Activated naive CD4-positive, alpha-beta T cell (primary cell): ENCODE data around the gene RBFOX2.
"Not testable (repeated sequence)": the region's sequence is repeated elsewhere in the genome, so short reads cannot be mapped to it uniquely, and the experiment has no call there.

Experiments
- DNase-seq, 4 experiments: peaks; one replicate each; lab custom pipeline; 2025; lab: John Stamatoyannopoulos, UW

Gene RBFOX2

GRCh38 chr22:36008565-36008964 is 20.1 kb downstream of the RBFOX2 start:
- DNase-seq = no peak

GRCh38 chr22:36008131-36008530 is 20.5 kb downstream of the RBFOX2 start:
- DNase-seq = no peak

DNA sequence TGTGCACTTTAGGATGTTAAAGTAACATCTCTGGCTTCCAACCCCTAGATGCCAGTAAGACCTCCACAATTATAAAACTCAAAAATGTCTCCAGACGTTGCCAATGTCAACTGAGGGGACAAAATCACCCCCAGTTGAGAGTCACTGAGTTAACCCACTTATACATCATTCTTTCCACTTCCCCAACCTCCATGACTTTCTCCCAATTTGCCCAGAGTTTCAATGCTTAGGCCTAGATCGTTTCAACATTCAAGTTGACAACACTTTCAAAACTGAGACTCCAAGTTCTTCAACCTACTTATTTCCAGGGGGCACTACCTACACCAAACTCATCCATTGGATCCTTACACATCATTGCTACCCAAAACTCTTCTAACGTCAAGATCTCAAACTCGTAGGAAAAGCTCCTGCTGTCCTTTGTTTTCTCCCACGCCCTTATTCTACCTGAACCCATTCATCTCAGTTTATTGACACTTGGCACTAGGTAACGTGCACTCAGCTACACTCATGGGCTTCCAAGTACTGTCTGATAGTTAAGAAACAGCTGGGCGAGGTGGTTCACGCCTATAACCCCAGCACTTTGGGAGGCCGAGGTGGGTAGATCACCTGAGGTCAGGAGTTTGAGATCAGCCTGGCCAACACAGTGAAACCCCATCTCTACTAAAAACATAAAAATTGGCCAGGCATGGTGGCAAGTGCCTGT is 24.5 kb downstream of the RBFOX2 start:
- DNase-seq = no peak

DNA sequence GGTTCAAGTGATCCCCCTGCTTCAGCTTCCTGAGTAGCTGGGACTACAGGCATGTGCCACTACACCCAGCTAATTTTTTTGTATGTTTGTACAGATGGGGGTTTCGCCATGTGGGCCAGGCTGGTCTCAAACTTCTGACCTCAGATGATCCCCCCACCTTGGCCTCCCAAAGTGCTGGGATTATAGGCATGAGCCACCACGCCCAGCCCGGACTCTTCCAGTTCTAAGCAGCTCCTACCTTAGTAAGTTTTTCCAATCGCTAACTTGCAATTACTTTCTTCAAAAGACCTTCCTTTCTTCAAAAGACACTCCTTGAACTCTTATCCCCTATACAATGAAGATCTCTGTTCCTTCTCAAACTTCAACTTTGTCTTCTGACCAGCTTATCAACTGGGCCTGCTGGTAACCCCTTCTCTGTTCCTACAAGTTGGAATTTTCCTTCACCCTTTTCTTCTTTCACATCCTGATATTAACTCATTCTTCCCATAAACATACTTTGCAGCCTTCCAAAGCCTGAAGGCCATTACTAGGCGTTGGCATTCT is 25.8 kb downstream of the RBFOX2 start:
- DNase-seq = no peak

DNA sequence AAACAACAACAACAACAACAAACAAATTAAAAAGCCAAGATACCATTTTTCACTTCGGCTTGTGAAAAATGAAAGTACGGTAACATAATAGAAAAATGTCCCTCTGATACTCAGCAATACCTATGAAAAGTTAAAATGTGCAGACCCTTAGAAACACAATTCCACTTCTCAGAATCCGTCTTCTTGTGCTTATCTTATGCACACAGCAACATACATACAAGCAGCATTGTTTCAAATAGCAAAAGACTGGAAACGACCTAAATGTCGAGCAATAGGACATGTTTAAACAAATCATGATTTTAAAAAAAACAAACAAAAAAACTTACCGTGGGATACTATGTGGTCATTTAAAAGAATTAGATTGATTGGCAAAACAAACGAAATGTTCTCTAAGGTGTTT is 26.5 kb downstream of the RBFOX2 start:
- DNase-seq = no peak

GRCh38 chr22:35998748-35999147 is 29.9 kb downstream of the RBFOX2 start:
- no peak for DNase-seq

DNA sequence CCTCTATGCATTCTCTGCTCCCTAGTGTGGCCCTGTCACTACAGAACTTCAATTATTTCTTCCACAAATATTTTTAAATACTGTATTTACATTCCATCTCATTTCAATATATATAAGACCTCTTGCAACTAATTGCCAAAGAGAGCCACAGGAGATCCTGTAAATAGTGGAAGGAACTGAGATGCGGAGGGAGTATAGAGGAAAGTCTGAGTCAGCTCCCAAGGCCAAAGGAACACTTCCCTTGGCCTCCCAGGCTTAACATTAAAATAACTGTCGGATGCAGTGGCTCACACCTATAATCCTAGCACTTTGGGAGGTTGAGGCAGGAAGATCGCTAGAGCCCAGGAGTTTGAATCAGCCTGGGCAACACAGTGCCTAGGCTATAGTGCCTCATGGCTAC is 31.2 kb downstream of the RBFOX2 start:
- DNase-seq = no peak

DNA sequence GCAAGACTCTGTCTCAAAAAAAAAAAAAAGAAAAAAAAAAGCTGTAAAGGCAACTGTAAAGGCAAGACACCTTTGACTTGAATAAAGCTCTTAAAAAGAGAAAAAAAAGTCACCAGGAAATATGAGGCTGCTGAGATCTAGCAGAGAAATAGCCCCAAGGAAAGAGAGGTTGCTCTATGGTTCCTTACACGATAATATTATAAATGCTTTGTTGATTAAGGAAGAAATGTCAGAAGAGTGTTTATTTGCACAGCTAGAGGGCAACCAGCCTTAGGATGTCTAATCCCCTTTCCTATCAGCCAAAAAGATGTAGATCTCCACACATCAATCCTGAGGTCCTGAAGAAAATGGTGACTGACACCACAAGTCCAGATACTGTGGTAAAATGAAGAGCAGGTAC is 32.0 kb downstream of the RBFOX2 start:
- no peak for DNase-seq

DNA sequence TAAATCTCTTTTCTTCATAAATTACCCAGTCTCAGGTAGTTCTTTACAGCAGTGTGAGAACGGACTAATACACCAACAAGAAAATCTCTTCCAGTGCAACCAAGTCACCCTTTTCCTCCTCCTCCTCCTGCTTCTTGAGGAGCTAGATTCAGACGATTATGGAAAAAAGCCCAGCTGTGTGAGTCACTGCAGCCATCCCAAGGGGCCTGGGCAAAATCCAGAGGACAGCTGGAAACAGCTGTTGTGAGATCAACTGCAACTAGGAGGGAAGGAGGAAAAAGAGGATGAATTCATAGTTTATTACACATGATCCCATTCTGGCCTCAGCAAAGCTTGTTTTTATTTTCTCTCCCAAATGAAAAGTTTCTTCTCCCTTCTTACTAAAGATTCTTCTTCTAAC is 32.9 kb downstream of the RBFOX2 start:
- no peak for DNase-seq

- DNase-seq = no peak
These were observed 33.3 kb downstream of the RBFOX2 start for GRCh38 chr22:35995348-35995747.

GRCh38 chr22:35993727-35994126 is 34.9 kb downstream of the RBFOX2 start:
- not testable (repeated sequence) for DNase-seq

DNA sequence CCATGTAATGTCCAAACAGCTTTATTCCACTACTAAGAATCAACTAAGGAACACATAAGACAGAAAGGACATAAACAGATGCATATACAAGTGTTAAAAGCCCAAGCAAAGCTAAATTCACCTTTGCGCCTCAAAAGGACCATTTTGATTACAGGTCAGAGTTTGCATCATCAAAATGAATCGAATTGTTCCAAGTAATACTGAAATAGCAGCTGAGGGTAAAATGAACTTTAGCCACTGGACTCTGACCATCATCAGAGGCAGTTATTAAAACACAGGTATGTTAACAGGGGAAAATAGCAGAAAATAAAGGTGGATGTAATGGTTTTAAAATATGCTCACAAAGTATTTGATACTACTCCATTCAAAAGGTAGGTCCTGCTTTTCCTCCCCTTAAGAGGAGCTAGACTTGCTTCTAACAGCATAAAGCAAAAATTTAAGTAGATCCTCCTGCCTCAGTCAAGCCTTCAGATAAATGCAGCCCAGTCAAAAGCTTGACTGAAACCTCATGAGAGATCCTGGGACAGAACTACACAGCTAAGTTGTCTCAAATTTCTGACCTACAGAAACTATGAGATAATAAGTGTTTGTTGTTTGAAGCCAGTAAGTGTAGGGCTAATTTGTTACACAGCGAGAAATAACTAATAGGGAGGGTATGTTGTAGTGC is 35.4 kb downstream of the RBFOX2 start:
- DNase-seq = no peak

GRCh38 chr22:35991168-35991567 is 37.5 kb downstream of the RBFOX2 start:
- DNase-seq = no peak

DNA sequence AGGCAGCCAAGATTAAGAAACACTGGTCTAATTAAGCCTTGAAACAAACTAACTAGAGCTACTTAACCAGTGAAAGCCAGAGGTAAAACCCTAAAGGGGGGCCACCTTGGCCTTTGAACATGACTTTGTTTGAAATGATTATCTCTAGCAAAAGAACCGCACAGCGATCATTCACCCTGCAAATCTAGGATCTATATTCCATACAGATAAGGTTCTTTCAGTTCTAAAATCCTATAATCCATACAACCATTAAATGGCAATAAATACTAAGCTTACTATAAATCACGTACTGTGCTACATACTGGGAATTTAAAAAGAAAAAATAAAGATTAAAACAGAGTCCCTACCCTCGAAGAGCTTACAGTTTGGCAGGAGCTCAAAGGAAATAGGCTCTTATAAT is 40.6 kb downstream of the RBFOX2 start:
- no peak for DNase-seq

DNA sequence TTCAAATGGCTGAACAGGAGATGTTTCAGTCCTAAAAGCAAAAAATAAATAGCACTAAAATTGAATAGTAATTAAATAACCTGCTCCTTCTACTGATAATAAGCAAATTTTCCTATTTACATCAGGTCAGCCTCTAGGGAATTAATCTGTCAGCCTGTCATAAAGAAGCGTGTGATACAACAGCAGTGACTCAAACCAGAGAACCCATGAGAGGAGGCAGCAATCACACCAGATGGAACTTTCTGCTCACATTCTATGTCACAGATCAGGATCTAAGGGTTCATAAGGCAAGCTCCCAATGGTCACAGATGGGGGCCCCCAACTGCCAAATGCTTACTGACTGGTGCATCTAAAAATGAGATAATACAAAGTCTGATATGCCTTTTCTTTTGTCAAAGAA is 41.1 kb downstream of the RBFOX2 start:
- no peak for DNase-seq

DNA sequence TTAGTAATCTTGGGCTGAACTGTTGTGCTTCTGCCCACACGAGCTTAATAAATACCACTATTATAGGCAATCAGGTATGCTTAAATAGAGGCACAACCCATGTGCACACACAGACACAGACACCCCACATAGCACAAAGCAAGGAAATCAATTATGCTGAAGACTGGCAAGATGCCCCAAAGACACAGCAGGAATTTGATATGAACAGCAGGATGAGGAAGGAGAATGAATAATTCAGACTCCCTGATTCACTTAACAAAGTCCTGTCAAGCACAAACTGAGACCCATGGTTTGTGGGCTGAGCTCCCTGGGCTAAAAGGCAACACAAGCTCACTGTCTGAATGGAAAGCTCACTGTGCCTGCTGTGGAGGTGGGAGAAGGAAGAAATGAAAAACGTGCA is 42.5 kb downstream of the RBFOX2 start:
- DNase-seq = no peak

DNA sequence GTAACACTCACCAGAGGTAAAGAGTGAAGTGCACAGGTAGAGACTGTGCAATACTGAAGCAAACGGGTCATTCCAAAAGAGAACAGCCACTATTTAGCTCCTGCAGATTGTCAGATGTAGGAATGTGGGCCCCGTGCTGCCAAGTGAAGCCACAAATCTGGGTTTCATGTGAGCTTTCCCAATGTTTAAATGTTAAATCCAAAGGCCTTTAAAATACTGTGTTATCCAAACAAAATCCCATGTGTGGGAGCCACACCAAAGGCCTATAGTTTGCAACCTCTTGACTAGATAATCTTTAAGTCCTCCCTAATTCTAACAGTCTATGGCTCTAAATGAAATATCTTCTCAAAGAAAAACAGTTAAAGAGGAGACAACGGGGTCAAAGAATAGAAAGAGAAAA is 43.3 kb downstream of the RBFOX2 start:
- no peak for DNase-seq

GRCh38 chr22:35984183-35985175 is 44.1 kb downstream of the RBFOX2 start:
- no peak for DNase-seq

DNA sequence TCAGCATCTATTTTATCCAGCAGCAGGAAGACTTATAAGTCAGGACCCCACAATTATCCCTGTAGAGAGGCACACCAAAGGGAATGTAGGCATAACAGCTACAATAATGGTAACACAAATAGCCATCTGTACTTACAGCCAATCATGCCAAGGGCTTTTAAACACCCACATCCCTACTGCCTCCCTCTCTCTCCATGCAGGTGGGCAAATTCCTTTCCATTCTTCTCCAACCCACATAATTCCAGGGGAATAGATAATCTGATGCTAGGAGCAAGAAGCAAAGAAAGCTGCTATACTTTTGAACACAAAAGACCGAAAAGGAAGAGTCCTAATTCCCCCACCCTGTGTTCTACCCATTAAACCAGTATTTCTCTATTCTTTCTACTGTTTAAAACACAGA is 46.7 kb downstream of the RBFOX2 start:
- DNase-seq = no peak

DNA sequence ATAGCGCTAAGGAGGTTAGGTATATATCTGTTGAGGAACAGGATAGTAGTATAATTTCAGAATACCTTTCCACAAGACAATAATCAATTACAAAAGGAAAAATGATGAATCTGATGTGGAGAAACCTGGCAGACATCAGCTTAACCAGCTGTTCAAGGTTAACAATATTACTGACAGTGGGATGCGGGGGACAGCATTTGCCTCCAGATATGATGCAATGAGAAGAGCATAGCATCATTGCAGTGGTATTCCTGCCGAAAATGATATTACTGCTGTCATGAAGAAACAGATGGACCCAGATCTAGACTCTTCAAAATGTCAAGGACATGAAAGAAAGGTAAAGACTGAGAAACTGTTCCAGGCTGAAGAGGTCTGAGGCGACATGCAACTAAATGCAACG is 49.7 kb downstream of the RBFOX2 start:
- no peak for DNase-seq

DNA sequence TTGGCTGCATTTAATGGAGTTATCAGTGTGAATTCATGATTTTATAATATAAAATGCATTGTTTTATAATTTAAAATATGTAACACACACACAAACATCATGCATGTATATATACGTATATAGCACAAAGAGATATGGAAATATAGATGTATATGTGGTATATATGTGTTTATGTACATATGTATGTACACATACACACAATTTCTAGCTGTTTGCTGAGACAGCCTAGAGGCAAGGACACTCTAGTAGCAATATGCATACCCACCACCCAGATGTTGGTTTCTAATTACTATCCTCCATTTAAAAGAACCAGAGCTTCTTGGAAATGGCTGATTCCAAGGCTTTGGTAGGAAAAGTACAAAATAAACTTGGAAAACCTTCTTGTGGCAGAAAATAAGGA is 50.4 kb downstream of the RBFOX2 start:
- no peak for DNase-seq

DNA sequence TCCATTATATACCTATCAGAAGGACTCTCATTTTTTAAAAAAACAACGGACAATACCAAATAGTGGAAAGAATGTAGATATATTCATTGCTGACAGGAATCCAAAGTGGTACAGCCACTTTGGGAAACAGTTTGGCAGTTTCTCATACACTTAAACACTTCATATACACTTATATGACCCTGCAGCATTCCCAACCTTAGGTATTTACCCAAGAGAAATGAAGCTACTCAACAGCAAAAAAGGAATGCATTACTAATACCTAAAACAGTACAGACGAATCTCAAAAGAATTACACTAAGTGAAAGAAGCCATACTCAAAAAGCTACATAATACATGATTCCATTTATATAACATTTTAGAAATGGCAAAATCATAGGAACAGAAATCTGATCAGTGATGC is 51.5 kb downstream of the RBFOX2 start:
- no peak for DNase-seq
